SK-N-SH (cell line): ENCODE results near the gene EAPP. TPM values are rescaled to one million over a fixed set of nuclear protein-coding genes. Genes with fewer than 3 reads are reported as not detected.

Experiments
- CTCF ChIA-PET: fragments of 300-600, 350-600 bp; formaldehyde crosslinking; extraction: SDS; loops from one replicate; lab custom pipeline; 2021; lab: Yijun Ruan, JAX
- POLR2A ChIA-PET: fragments of 350-600 bp; sonication (Branson Sonifier 250); formaldehyde crosslinking; extraction: SDS; loops from one replicate; lab custom pipeline; 2020; ENCODE audit warnings: antibody characterized with exemption, inconsistent platforms; lab: Yijun Ruan, JAX
- DNase-seq: peaks from one replicate; pipeline ENCODE4 v3.0.0; 2012
- H2AFZ ChIP-seq: fragments of 200-600 bp; sonication (generic); 2 replicates; pipeline ENCODE4 v1.8.1; 2016; ENCODE audit warnings: antibody characterized with exemption, mild to moderate bottlenecking, low read depth
- H3F3A ChIP-seq: fragments of 200-600 bp; sonication (generic); replicated peaks from 2 replicates; pipeline ENCODE3; 2016; ENCODE audit warnings: antibody characterized with exemption, mild to moderate bottlenecking; ENCODE audit not compliant: insufficient read depth
- H3K27ac ChIP-seq, 2 experiments: fragments of 200-500 bp in 1 of 2; fragments of 200-600 bp in 1 of 2; sonication (Bioruptor generic) in 1 of 2; sonication (generic), shearing (Covaris generic) in 1 of 2; 2 replicates each; pipeline versions ENCODE4 v1.5.1 to v1.6.1; 2014 to 2016; ENCODE audit warnings: low read depth in 2 of 2, inconsistent platforms in 1 of 2, low read length in 1 of 2, mild to moderate bottlenecking in 1 of 2, mixed read lengths in 1 of 2
- H3K27me3 ChIP-seq: fragments of 200-600 bp; sonication (generic), shearing (Covaris generic); 2 replicates; pipeline ENCODE4 v1.6.1; 2016; ENCODE audit warnings: mixed run types; ENCODE audit not compliant: insufficient read depth
- H3K36me3 ChIP-seq, 2 experiments: fragments of 200-500 bp in 1 of 2; fragments of 200-600 bp in 1 of 2; sonication (Bioruptor generic) in 1 of 2; sonication (generic) in 1 of 2; replicated peaks in 1 of 2; 2 replicates each; pipeline versions ENCODE3 to v1.5.1; 2014 to 2016; ENCODE audit warnings: low read length in 1 of 2, mild to moderate bottlenecking in 1 of 2; ENCODE audit not compliant: insufficient read depth in 2 of 2, control insufficient read depth in 1 of 2
- H3K4me1 ChIP-seq, 2 experiments: fragments of 200-500 bp in 1 of 2; fragments of 200-600 bp in 1 of 2; sonication (Bioruptor generic) in 1 of 2; sonication (generic), shearing (Covaris generic) in 1 of 2; 2 replicates each; pipeline versions ENCODE4 v1.5.1 to v1.6.1; 2014 to 2016; ENCODE audit warnings: low read depth in 1 of 2, low read length in 1 of 2, mixed run types in 1 of 2; ENCODE audit not compliant: insufficient read depth in 2 of 2, control insufficient read depth in 1 of 2
- H3K4me2 ChIP-seq: fragments of 200-600 bp; sonication (generic), shearing (Covaris generic); 2 replicates; pipeline ENCODE4 v1.6.1; 2017; ENCODE audit warnings: mixed run types
- H3K4me3 ChIP-seq, 2 experiments: fragments of 200-500 bp in 1 of 2; fragments of 200-600 bp in 1 of 2; sonication (Bioruptor generic) in 1 of 2; sonication (generic), shearing (Covaris generic) in 1 of 2; 2 replicates each; pipeline versions ENCODE4 v1.5.1 to v1.8.1; 2014 to 2016; ENCODE audit warnings: low read depth in 2 of 2, inconsistent platforms in 1 of 2, low read length in 1 of 2, mild to moderate bottlenecking in 1 of 2, mixed read lengths in 1 of 2, moderate library complexity in 1 of 2
- H3K79me2 ChIP-seq: fragments of 200-600 bp; sonication (generic); 2 replicates; pipeline ENCODE4 v1.8.1; 2017; ENCODE audit warnings: mild to moderate bottlenecking; ENCODE audit not compliant: insufficient read depth
- H3K9ac ChIP-seq: fragments of 200-600 bp; sonication (generic); 2 replicates; pipeline ENCODE4 v1.6.1; 2017; ENCODE audit warnings: mixed run types
- H3K9me2 ChIP-seq: fragments of 200-600 bp; sonication (generic); 2 replicates; pipeline ENCODE4 v1.6.1; 2017; ENCODE audit warnings: mixed run types
- H3K9me3 ChIP-seq: fragments of 200-600 bp; sonication (generic); 2 replicates; pipeline ENCODE4 v1.6.1; 2017; ENCODE audit warnings: mixed run types, mild to moderate bottlenecking, moderate library complexity
- H4K20me1 ChIP-seq: fragments of 200-600 bp; sonication (generic); 2 replicates; pipeline ENCODE4 v1.6.1; 2017; ENCODE audit warnings: mild to moderate bottlenecking, mixed run types; ENCODE audit not compliant: insufficient read depth
- CTCF ChIP-seq: fragments of 200-600 bp; sonication (generic); IDR thresholded peaks from 2 replicates; pipeline ENCODE4 v1.6.1; 2017; ENCODE audit warnings: antibody characterized with exemption, mild to moderate bottlenecking, moderate library complexity
- ELF1 ChIP-seq: IDR thresholded peaks from 2 replicates; pipeline ENCODE4 v1.4.0; 2012
- EP300 ChIP-seq, 2 experiments: IDR thresholded peaks; 2 replicates each; pipeline versions ENCODE4 v1.4.0 to v1.6.1; 2012; ENCODE audit warnings: borderline replicate concordance in 1 of 2, low read depth in 1 of 2, low read length in 1 of 2
- GABPA ChIP-seq: IDR thresholded peaks from 2 replicates; pipeline ENCODE4 v1.4.0; 2012; ENCODE audit warnings: low read depth, mild to moderate bottlenecking
- MAX ChIP-seq: IDR thresholded peaks from 2 replicates; pipeline ENCODE4 v1.4.0; 2012; ENCODE audit warnings: low read depth
- MXI1 ChIP-seq: IDR thresholded peaks from 2 replicates; pipeline ENCODE4 v1.6.1; 2012; ENCODE audit warnings: mild to moderate bottlenecking, low read depth, low read length, improper control_type of control experiment
- NRF1 ChIP-seq: IDR thresholded peaks from 2 replicates; pipeline ENCODE4 v1.6.1; 2012; ENCODE audit warnings: low read depth, mild to moderate bottlenecking, low read length
- PBX3 ChIP-seq: IDR thresholded peaks from 2 replicates; pipeline ENCODE4; 2012
- POLR2AphosphoS5 ChIP-seq: IDR thresholded peaks from 2 replicates; pipeline ENCODE4 v1.6.1; 2012; ENCODE audit warnings: low read depth, low read length
- REST ChIP-seq: IDR thresholded peaks from 2 replicates; pipeline ENCODE4 v1.6.1; 2012; ENCODE audit warnings: mild to moderate bottlenecking, low read depth, low read length, moderate library complexity
- SMC3 ChIP-seq: IDR thresholded peaks from 2 replicates; pipeline ENCODE4 v1.6.1; 2012; ENCODE audit warnings: low read depth, low read length, improper control_type of control experiment
- TAF1 ChIP-seq: IDR thresholded peaks from 2 replicates; pipeline ENCODE4 v1.6.1; 2012; ENCODE audit warnings: low read depth, mild to moderate bottlenecking, low read length, moderate library complexity, borderline replicate concordance
- TCF12 ChIP-seq: IDR thresholded peaks from 2 replicates; pipeline ENCODE4 v1.4.0; 2012
- YY1 ChIP-seq: IDR thresholded peaks from 2 replicates; pipeline ENCODE4 v1.4.0; 2012; ENCODE audit warnings: low read depth, mild to moderate bottlenecking
- WGBS: methylation state at CpG from one replicate; pipeline ENCODE4 v1.1.6; 2017; ENCODE audit warnings: low lambda C conversion rate; 5-methylcytosine and 5-hydroxymethylcytosine counted together
- polyA plus RNA-seq, 3 experiments: library from polyadenylated mRNA; depleted of rRNA; stranded (reverse); fragments of >200 nt; gene quantifications; 2 replicates each; pipeline ENCODE4 v1.2.3, GENCODE V29; 2012

The EAPP gene
- 30.0 and 34.5 TPM in 2 replicates for polyA plus RNA-seq (2012; rRNA removed)
- 45.9 and 61.5 TPM in 2 replicates for polyA plus RNA-seq (2012; cell fraction: cytosol; rRNA removed)
- polyA plus RNA-seq (2012; cell fraction: nucleus; rRNA removed): 12.2 and 17.2 TPM in 2 replicates

GRCh38 chr14:34539407-34540180 is at the start of gene EAPP:
Gene EAPP (minus strand): TSS chr14:34539701. CDS start chr14:34539628, 73 bp downstream.
- POLR2A ChIA-PET: no interaction called here
- Histone ChIP-seq H4K20me1 (no peaks in the 10 kb centered on the region), H3K36me3 (peaks cover 6 to 12% of the 10 kb centered on the region in 2 experiments), H3K27me3 (no peaks in the 10 kb centered on the region), H3K4me3 (peak within 1 kb of the TSS; percentile 89 to 97), H3K79me2 (peaks cover 32% of the 10 kb centered on the region), H3K9me3 (no peaks in the 10 kb centered on the region), H2AFZ (peak within 1 kb of the TSS; percentile 96), H3K27ac (peak within 1 kb of the TSS; percentile 88 to 91), H3K9ac (peak within 1 kb of the TSS; percentile 90), H3K4me1 (peaks cover 10 to 12% of the 10 kb centered on the region in 2 experiments; a peak in 3 of 4 replicates), H3K9me2 (no peaks in the 10 kb centered on the region), H3K4me2 (peak within 1 kb of the TSS; percentile 76), H3F3A (peaks cover 8% of the 10 kb centered on the region)
- under 1% methylated on average over 36 of the region's 59 CpGs for WGBS
- TF ChIP-seq ELF1: peak; percentile 78
- 0 out of 2 replicates have a peak, but pooled peaks have one; percentile 8 for TF ChIP-seq CTCF
- TF ChIP-seq REST: no peak
- TF ChIP-seq POLR2AphosphoS5: peak; percentile 89
- 0 out of 2 replicates have a peak, but pooled peaks have one; percentile 9 for TF ChIP-seq PBX3
- TF ChIP-seq GABPA: peak; percentile 80
- peak; percentile 53; the same call in 1 of the 2 replicates for TF ChIP-seq YY1
- TF ChIP-seq MAX: peak; percentile 66; the same call in 1 of the 2 replicates
- TF ChIP-seq MXI1: peak; percentile 89
- TF ChIP-seq TAF1: peak; percentile 64
- TF ChIP-seq EP300 (IDR thresholded peaks at IDR 0.05; ENCODE audit: borderline replicate concordance in 1 of 2, low read depth in 1 of 2, low read length in 1 of 2): no peak
- TF ChIP-seq TCF12: no peak
- TF ChIP-seq SMC3: no peak
- peak; percentile 71 for TF ChIP-seq NRF1
- CTCF ChIA-PET: no interaction called here
- peak; percentile 96 for DNase-seq
